GM10847 (cell line): ENCODE data around the gene MGMT.

Source experiments
- POLR2A ChIP-seq: IDR thresholded peaks from 2 replicates; pipeline ENCODE4 v1.6.1; 2011; ENCODE audit not compliant: insufficient read length; ENCODE audit errors: extremely low read depth

MGMT gene

GRCh38 chr10:129534826-129535225 lies 67.8 kb downstream of the MGMT start:
- TF ChIP-seq POLR2A: no peak

- no peak for TF ChIP-seq POLR2A
These were observed 69.3 kb downstream of the MGMT start for GRCh38 chr10:129536336-129536735.

DNA sequence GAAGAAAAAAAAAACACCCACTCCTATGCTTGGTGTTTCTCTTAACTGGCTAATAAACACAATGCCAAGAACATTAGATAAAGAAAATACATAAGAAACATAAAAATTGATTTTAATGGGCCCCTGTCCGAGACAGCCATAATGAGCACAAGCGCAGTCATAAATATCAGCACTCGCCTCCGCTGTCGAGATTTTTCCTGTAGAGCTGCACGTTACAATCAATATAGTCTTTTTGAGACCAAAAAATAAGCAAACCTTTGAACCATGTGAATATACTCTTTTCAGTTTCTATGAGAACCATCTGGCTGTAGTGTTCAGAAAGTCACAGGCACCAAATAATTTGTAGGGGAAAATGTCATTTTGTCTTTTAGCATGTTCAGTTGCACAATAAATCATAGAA lies 70.1 kb downstream of the MGMT start:
- no peak for TF ChIP-seq POLR2A

GRCh38 chr10:129538236-129538635 lies 71.2 kb downstream of the MGMT start:
- TF ChIP-seq POLR2A: no peak

GRCh38 chr10:129541200-129541599 lies 74.2 kb downstream of the MGMT start:
- TF ChIP-seq POLR2A: no peak

GRCh38 chr10:129541748-129542487 lies 74.9 kb downstream of the MGMT start:
- TF ChIP-seq POLR2A: no peak

DNA sequence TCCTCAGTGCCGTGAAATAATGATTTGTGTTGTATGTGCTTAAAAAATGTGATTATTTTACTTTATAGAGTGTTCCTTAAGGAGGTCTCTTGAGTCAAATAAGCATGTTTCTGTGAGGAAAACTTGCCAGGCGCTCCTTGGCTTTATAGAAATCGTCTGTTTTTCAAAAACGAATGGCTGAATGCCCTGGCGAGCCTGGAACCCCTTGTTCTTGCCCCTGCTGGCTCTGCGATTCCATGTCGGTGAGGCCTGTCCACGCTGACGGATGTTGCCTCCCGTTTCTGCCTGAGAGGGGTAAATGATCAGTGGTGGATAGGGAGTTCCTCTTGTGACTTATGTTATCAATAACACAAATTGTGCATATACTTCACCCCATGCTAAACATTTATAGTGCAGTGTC lies 75.5 kb downstream of the MGMT start:
- no peak for TF ChIP-seq POLR2A

DNA sequence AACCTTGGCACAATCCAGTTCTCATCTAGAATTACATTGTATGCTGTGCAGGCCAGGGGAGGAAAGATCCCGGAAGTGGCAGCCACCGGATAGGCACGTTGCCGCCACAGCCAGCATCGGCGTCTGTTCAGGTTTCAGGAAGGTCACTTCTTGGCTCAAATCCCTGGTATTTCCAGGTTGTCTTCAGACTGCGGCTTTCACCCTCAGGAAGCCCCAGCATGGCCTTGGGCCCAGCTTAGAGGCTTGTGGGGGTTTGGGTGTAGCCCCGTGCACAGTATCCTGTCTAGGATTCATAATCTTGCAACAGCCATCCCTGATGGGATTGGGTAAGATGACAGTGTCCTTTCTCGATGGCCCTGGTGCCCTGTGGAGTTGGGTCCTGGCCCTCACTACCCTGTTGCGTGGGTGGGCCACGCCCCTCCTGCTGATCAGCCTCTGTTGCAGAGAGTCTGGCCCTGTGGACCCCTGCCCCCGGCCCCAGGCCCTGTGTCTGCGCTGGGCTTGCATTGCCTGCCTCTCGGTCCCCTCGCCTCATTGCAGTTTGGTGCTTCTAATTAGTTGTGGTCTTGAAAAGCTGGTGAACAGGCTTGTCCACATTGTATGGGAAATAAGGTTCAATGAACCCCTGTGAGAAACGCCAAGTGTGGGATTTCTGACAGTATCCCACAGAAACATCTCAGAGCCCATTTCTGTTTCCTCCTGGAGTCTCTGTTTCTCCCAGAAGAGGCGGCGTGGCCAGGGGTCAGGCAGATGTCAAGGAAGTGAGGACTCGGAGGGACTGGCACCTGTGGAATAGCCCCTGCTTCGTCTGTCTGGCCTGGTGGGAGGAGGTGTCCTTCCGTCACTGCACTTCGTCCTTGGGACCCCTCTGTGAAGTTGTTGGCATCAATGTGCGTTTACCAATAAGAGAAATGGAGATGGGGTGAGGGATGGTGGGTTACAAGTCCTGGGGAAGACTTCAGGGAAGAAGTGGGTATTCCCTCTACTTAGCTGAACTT lies 77.5 kb downstream of the MGMT start:
- TF ChIP-seq POLR2A: no peak

DNA sequence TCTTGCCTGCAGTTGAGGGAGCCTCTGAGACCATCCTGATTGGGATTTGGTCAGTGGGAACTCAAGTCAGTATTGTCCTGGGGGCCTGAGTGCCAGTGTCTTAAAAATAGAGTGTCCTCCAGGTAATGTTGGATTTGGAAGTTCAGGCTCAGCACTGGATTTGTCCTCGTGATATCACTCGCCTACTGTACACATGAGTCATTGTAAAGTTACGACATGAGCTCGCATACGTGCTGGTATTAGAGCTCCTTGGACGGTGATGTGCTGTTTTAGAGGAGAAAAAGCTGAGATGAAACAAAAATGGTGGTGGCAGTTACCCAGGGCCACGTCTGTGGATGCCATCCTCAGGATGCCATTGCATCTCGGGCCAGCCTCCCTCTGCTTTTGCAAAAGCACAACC lies 78.2 kb downstream of the MGMT start:
- TF ChIP-seq POLR2A: no peak

- TF ChIP-seq POLR2A: no peak
These were observed 79.1 kb downstream of the MGMT start for GRCh38 chr10:129546106-129546505.

DNA sequence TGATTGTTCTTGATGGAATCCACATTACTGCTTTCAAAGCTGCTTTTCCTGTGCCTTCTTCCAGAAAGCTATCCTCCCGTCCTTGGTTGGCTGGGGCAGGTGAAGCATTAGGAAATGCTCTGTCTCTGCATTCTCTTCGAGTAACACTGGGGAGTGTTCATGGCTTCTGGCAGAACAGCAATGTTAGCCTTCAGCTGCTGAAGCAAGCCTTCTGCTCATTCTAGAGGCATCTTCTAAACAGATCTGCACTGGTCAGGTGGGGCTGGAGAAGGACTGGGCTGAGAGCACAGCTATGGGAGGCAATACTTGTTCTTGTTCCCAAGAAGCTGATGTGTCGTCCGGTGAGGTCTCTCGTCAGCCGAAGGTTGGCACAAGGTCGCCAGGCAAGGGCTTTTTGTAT lies 80.6 kb downstream of the MGMT start:
- TF ChIP-seq POLR2A: no peak

- no peak for TF ChIP-seq POLR2A
These were observed 81.6 kb downstream of the MGMT start for GRCh38 chr10:129548600-129548999.

DNA sequence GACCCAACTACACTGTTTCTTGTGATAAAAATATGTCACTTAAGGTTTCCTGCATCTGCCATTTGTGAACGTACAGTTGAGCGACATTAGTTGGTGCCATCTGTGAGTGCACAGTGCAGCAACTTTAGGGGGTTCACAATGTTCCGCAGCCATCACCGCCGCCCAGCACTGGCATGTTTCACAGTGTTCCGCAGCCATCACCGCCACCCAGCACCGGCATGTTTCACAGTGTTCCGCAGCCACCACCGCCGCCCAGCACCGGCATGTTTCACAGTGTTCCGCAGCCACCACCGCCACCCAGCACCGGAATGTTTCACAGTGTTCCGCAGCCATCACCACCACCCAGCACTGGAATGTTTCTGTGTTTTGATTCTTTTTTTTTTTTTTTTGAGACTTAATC lies 83.0 kb downstream of the MGMT start:
- TF ChIP-seq POLR2A: no peak

GRCh38 chr10:129550658-129551057 lies 83.6 kb downstream of the MGMT start:
- no peak for TF ChIP-seq POLR2A

- no peak for TF ChIP-seq POLR2A
These were observed 85.1 kb downstream of the MGMT start for GRCh38 chr10:129552119-129552518.

- TF ChIP-seq POLR2A: no peak
These were observed 86.9 kb downstream of the MGMT start for GRCh38 chr10:129553928-129554327.
